GM21515 (cell line): Measurements from ENCODE around the gene PAPPA.

Experiments used
- ATAC-seq: cut with Tn5 transposase; IDR thresholded peaks from one replicate; pipeline ENCODE4 v1.9.1; 2021; ENCODE audit not compliant: unreplicated experiment

The PAPPA gene

GRCh38 chr9:116213693-116214047, 60.1 kb downstream of the PAPPA start:
- no peak for ATAC-seq

GRCh38 chr9:116218399-116218798, 64.8 kb downstream of the PAPPA start:
- ATAC-seq, result no peak

GRCh38 chr9:116219686-116220085, 66.1 kb downstream of the PAPPA start:
- ATAC-seq, result no peak

- no peak for ATAC-seq
Observed at GRCh38 chr9:116223926-116224325, 70.3 kb downstream of the PAPPA start.

GRCh38 chr9:116230051-116230632, 76.6 kb downstream of the PAPPA start:
- no peak for ATAC-seq

GRCh38 chr9:116232424-116233159, 79.0 kb downstream of the PAPPA start:
- no peak for ATAC-seq

- no peak for ATAC-seq
Observed at GRCh38 chr9:116233160-116233530, 79.6 kb downstream of the PAPPA start.

- ATAC-seq, result no peak
Observed at GRCh38 chr9:116234081-116234480, 80.5 kb downstream of the PAPPA start.

- no peak for ATAC-seq
Observed at GRCh38 chr9:116236979-116237378, 83.4 kb downstream of the PAPPA start.

- ATAC-seq, result no peak
Observed at GRCh38 chr9:116237456-116237855, 83.9 kb downstream of the PAPPA start.

GRCh38 chr9:116238225-116238624, 84.6 kb downstream of the PAPPA start:
- no peak for ATAC-seq

- ATAC-seq, result no peak
Observed at GRCh38 chr9:116238776-116239340, 85.3 kb downstream of the PAPPA start.

GRCh38 chr9:116243708-116244107, 90.1 kb downstream of the PAPPA start:
- no peak for ATAC-seq

GRCh38 chr9:116247284-116247683, 93.7 kb downstream of the PAPPA start:
- no peak for ATAC-seq

GRCh38 chr9:116247791-116248374, 94.3 kb downstream of the PAPPA start:
- ATAC-seq, result no peak

- ATAC-seq, result no peak
Observed at GRCh38 chr9:116250891-116251290, 97.3 kb downstream of the PAPPA start.

GRCh38 chr9:116251366-116251765, 97.8 kb downstream of the PAPPA start:
- no peak for ATAC-seq

- ATAC-seq, result no peak
Observed at GRCh38 chr9:116260531-116260930, 106.9 kb downstream of the PAPPA start.

GRCh38 chr9:116262448-116262847, 108.9 kb downstream of the PAPPA start:
- no peak for ATAC-seq

- ATAC-seq, result no peak
Observed at GRCh38 chr9:116264361-116264760, 110.8 kb downstream of the PAPPA start.

- ATAC-seq, result no peak
Observed at GRCh38 chr9:116267021-116267420, 113.4 kb downstream of the PAPPA start.

- no peak for ATAC-seq
Observed at GRCh38 chr9:116269250-116269649, 115.7 kb downstream of the PAPPA start.
